AG04450 (cell line): Measurements from ENCODE around the gene FZD4. TPM values are rescaled to one million over a fixed set of nuclear protein-coding genes. Genes with fewer than 3 reads are reported as not detected.

Experiments
- CTCF ChIA-PET: fragments of 300-600, 350-600 bp; formaldehyde crosslinking; extraction: SDS; loops from one replicate; lab custom pipeline; 2022; ENCODE audit warnings: antibody characterized with exemption, inconsistent platforms; lab: Charles Lee
- POLR2A ChIA-PET: fragments of 350-600 bp; formaldehyde crosslinking; extraction: SDS; loops from one replicate; lab custom pipeline; 2021; ENCODE audit warnings: antibody characterized with exemption, inconsistent platforms; lab: Yijun Ruan, JAX
- DNase-seq: peaks from one replicate; pipeline ENCODE4 v3.0.0-alpha.2; 2011; ENCODE audit warnings: low read depth, low spot score
- H3K27ac ChIP-seq: one replicate; pipeline ENCODE4 v1.5.1; 2012; ENCODE audit warnings: low read depth, low read length, control low read depth
- H3K27me3 ChIP-seq: one replicate; pipeline ENCODE4 v1.6.0; 2012; ENCODE audit warnings: low read length; ENCODE audit not compliant: control insufficient read depth, insufficient read depth
- H3K4me3 ChIP-seq: 2 replicates; pipeline ENCODE4 v1.5.1; 2011; ENCODE audit warnings: mild to moderate bottlenecking, low read depth, low read length, control low read depth
- H3K9me3 ChIP-seq: 2 replicates; pipeline ENCODE4 v1.5.1; 2012; ENCODE audit warnings: low read length; ENCODE audit not compliant: control insufficient read depth, insufficient read depth
- CTCF ChIP-seq: IDR thresholded peaks from 2 replicates; pipeline ENCODE4 v1.5.1; 2011; ENCODE audit warnings: low read depth, low read length, control low read depth, inconsistent platforms
- polyA plus RNA-seq: library from polyadenylated mRNA; depleted of rRNA; stranded (reverse); fragments of >200 nt; gene quantifications from 2 replicates; pipeline ENCODE4 v1.2.3, GENCODE V29; 2011

The FZD4 gene
- polyA plus RNA-seq, 1 experiment, result 5.3 TPM

GRCh38 chr11:86990031-86990430 lies 34.8 kb upstream of the FZD4 start:
- Histone ChIP-seq H3K27me3 (no peaks in the 10 kb centered on the region), H3K27ac (no peak overlapping the region), H3K4me3 (no peak overlapping the region), H3K9me3 (no peaks in the 10 kb centered on the region)
- CTCF ChIA-PET, result interaction anchor here (0.6 to 1.5 kb wide), 3 partner anchors 9 to 300 kb away, joined by 3 to 5 read pairs (median 5); no protein-coding TSS in a partner anchor
- POLR2A ChIA-PET, result no interaction called here
- TF ChIP-seq CTCF, result no peak
- DNase-seq, result no peak

GRCh38 chr11:86988351-86988881 lies 33.2 kb upstream of the FZD4 start:
- no peak for DNase-seq
- Histone ChIP-seq H3K27ac (no peak overlapping the region), H3K4me3 (no peak overlapping the region), H3K9me3 (no peaks in the 10 kb centered on the region), H3K27me3 (no peaks in the 10 kb centered on the region)
- no peak for TF ChIP-seq CTCF
- ChIA-PET CTCF (interaction anchor here (1.2 kb wide), 1 partner anchor 8 kb away, joined by 3 read pairs; no protein-coding TSS in a partner anchor), POLR2A (no interaction called here)

- no peak for TF ChIP-seq CTCF
- DNase-seq, result no peak
- CTCF ChIA-PET, result interaction anchor here (0.6 to 1.2 kb wide), 2 partner anchors 9 to 24 kb away, joined by 3 to 5 read pairs; no protein-coding TSS in a partner anchor
- H3K27ac ChIP-seq, result no peak overlapping the region
- POLR2A ChIA-PET, result no interaction called here
- no peak overlapping the region for H3K4me3 ChIP-seq
- H3K27me3 ChIP-seq, result no peaks in the 10 kb centered on the region
- no peaks in the 10 kb centered on the region for H3K9me3 ChIP-seq
Observed at GRCh38 chr11:86987679-86988078, 32.5 kb upstream of the FZD4 start.

- CTCF ChIA-PET, result interaction anchor here (0.6 to 2.5 kb wide), 3 partner anchors 10 to 46 kb away, joined by 3 to 15 read pairs (median 9); no protein-coding TSS in a partner anchor
- H3K4me3 ChIP-seq, result no peak overlapping the region
- no peak for TF ChIP-seq CTCF
- POLR2A ChIA-PET, result no interaction called here
- no peak overlapping the region for H3K27ac ChIP-seq
- no peaks in the 10 kb centered on the region for H3K27me3 ChIP-seq
- H3K9me3 ChIP-seq, result no peaks in the 10 kb centered on the region
- DNase-seq, result no peak
Observed at GRCh38 chr11:86984701-86985100, 29.5 kb upstream of the FZD4 start.

- no peaks in the 10 kb centered on the region for H3K9me3 ChIP-seq
- ChIA-PET POLR2A (no interaction called here), CTCF (interaction anchor here (2.1 to 2.5 kb wide), 2 partner anchors 11 to 44 kb away, joined by 9 to 15 read pairs; no protein-coding TSS in a partner anchor)
- TF ChIP-seq CTCF, result no peak
- no peaks in the 10 kb centered on the region for H3K27me3 ChIP-seq
- H3K27ac ChIP-seq, result no peak overlapping the region
- H3K4me3 ChIP-seq, result no peak overlapping the region
- no peak for DNase-seq
Observed at GRCh38 chr11:86983021-86983488, 27.9 kb upstream of the FZD4 start.
